DOHH2 (cell line): ENCODE data around the gene DOCK4.

Experiments
- H3F3A ChIP-seq: fragments of 200-600 bp; sonication (generic), shearing (Covaris generic); 2 replicates; pipeline ENCODE4 v1.6.0; 2016; ENCODE audit warnings: antibody characterized with exemption, mild to moderate bottlenecking; ENCODE audit not compliant: control insufficient read depth, insufficient read depth
- H3K27ac ChIP-seq: fragments of 200-600 bp; sonication (generic); 2 replicates; pipeline ENCODE4 v1.5.1; 2014; ENCODE audit warnings: low read depth, mild to moderate bottlenecking, low read length, moderate library complexity
- H3K27me3 ChIP-seq: fragments of 200-600 bp; sonication (generic); 2 replicates; pipeline ENCODE4 v1.6.1; 2014; ENCODE audit warnings: mild to moderate bottlenecking, low read length, mixed read lengths; ENCODE audit not compliant: control insufficient read depth
- H3K36me3 ChIP-seq: fragments of 200-600 bp; sonication (generic); 2 replicates; pipeline ENCODE4 v1.6.1; 2014; ENCODE audit warnings: mild to moderate bottlenecking, low read length, moderate library complexity, mixed read lengths; ENCODE audit not compliant: control insufficient read depth
- H3K4me1 ChIP-seq: fragments of 200-600 bp; sonication (generic); 2 replicates; pipeline ENCODE4 v1.6.1; 2014; ENCODE audit warnings: mild to moderate bottlenecking, low read length, mixed read lengths; ENCODE audit not compliant: control insufficient read depth
- H3K4me2 ChIP-seq: fragments of 200-600 bp; sonication (generic); 2 replicates; pipeline ENCODE4 v1.6.0; 2014; ENCODE audit warnings: mild to moderate bottlenecking, low read length, moderate library complexity
- H3K4me3 ChIP-seq: fragments of 200-600 bp; sonication (generic); 2 replicates; pipeline ENCODE4 v1.5.1; 2014; ENCODE audit warnings: mild to moderate bottlenecking, low read length, mixed read lengths
- H3K79me2 ChIP-seq: fragments of 200-600 bp; sonication (generic); 2 replicates; pipeline ENCODE4 v1.6.1; 2014; ENCODE audit warnings: mild to moderate bottlenecking, low read length, mixed read lengths; ENCODE audit not compliant: control insufficient read depth
- H3K9me2 ChIP-seq: fragments of 200-600 bp; sonication (generic); replicated peaks from 2 replicates; pipeline ENCODE4 v1.6.1; 2014; ENCODE audit warnings: mild to moderate bottlenecking, low read length, mixed read lengths; ENCODE audit not compliant: control insufficient read depth
- H3K9me3 ChIP-seq: fragments of 200-600 bp; sonication (generic); 2 replicates; pipeline ENCODE4 v1.6.1; 2014; ENCODE audit warnings: antibody characterized with exemption, low read length, mixed read lengths; ENCODE audit not compliant: control insufficient read depth, insufficient read depth
- H4K20me1 ChIP-seq: fragments of 200-600 bp; sonication (generic); 2 replicates; pipeline ENCODE4 v1.6.0; 2014; ENCODE audit warnings: low read depth, mild to moderate bottlenecking, antibody characterized with exemption, low read length, moderate library complexity; ENCODE audit not compliant: control insufficient read depth, insufficient read depth
- CTCF ChIP-seq: fragments of 200-600 bp; sonication (generic); IDR thresholded peaks from one replicate; pipeline ENCODE4 v1.5.1; 2014; ENCODE audit warnings: antibody characterized with exemption, mild to moderate bottlenecking, low read depth, low read length; ENCODE audit not compliant: poor library complexity, severe bottlenecking
- EZH2phosphoT487 ChIP-seq: fragments of 200-600 bp; sonication (generic); IDR thresholded peaks from 2 replicates; pipeline ENCODE4 v1.6.1; 2017; ENCODE audit warnings: borderline replicate concordance, mild to moderate bottlenecking, antibody characterized with exemption, low read length, moderate library complexity, mixed read lengths

The DOCK4 gene

GRCh38 chr7:112203365-112203739, 2.8 kb downstream of the DOCK4 start:
- Histone ChIP-seq H3K4me3 (no peak overlapping the region), H3K9me2 (no peaks in the 10 kb centered on the region), H3K4me1 (peaks cover 35% of the 10 kb centered on the region), H3K79me2 (peaks cover 16% of the 10 kb centered on the region), H3K9me3 (no peaks in the 10 kb centered on the region), H3K36me3 (peaks cover 3% of the 10 kb centered on the region; the same call in 1 of the 2 replicates), H3K27me3 (peaks cover 44% of the 10 kb centered on the region), H3K4me2 (no peak overlapping the region), H4K20me1 (0 out of 2 replicates have a peak, but pooled peaks cover 5% of the 10 kb centered on the region), H3K27ac (no peak overlapping the region), H3F3A (no peaks in the 10 kb centered on the region)
- TF ChIP-seq EZH2phosphoT487, result no peak
- TF ChIP-seq CTCF, result no peak

DNA sequence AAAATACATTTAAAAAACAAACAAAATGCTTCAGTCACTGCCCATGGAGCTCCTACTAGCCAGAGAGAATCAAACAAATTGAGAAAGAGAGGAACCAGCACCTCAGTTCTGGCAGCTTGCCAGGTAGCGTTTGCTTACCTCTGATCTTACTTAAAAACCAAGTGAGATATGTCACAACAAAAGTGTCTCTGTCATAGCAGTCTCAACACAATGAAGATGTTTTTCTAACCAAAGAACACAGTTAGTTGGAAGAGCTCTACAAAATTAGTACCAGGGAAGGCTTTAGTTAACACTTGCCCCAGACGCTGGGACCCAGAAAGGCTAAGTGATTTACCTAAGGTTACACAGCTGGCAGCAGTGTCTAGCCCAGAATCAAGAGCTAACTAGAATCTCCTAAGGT, 3.4 kb downstream of the DOCK4 start:
- no peaks in the 10 kb centered on the region for H3F3A ChIP-seq

GRCh38 chr7:112201839-112202238, 4.4 kb downstream of the DOCK4 start:
- Histone ChIP-seq H3K4me3 (no peak overlapping the region), H3K79me2 (peaks cover 2% of the 10 kb centered on the region), H4K20me1 (0 out of 2 replicates have a peak, but pooled peaks cover 5% of the 10 kb centered on the region), H3F3A (no peaks in the 10 kb centered on the region), H3K4me2 (no peak overlapping the region), H3K36me3 (peaks cover 2% of the 10 kb centered on the region; the same call in 1 of the 2 replicates), H3K27me3 (peaks cover 44% of the 10 kb centered on the region), H3K27ac (no peak overlapping the region), H3K9me3 (no peaks in the 10 kb centered on the region), H3K9me2 (no peaks in the 10 kb centered on the region), H3K4me1 (peaks cover 29% of the 10 kb centered on the region)
- TF ChIP-seq EZH2phosphoT487 (no peak), CTCF (no peak)

More for the DNA sequence above, 3.4 kb downstream of the DOCK4 start:
- H3K4me3 ChIP-seq, result no peak overlapping the region
- no peaks in the 10 kb centered on the region for H3K9me3 ChIP-seq
- TF ChIP-seq EZH2phosphoT487, result no peak
- TF ChIP-seq CTCF, result no peak
- peaks cover 12% of the 10 kb centered on the region for H3K79me2 ChIP-seq
- no peak overlapping the region for H3K27ac ChIP-seq
- H3K27me3 ChIP-seq, result peaks cover 44% of the 10 kb centered on the region
- peaks cover 3% of the 10 kb centered on the region; the same call in 1 of the 2 replicates for H3K36me3 ChIP-seq
- H4K20me1 ChIP-seq, result 0 out of 2 replicates have a peak, but pooled peaks cover 5% of the 10 kb centered on the region
- H3K9me2 ChIP-seq, result no peaks in the 10 kb centered on the region
- peaks cover 34% of the 10 kb centered on the region for H3K4me1 ChIP-seq
- H3K4me2 ChIP-seq, result peak overlapping the region; percentile 44
